Right lobe of liver (tissue), 6 donors: Measurements from ENCODE around the gene GSTM4. TPM values are rescaled to one million over a fixed set of nuclear protein-coding genes. Genes with fewer than 3 reads are reported as not detected.

Source experiments
- ATAC-seq, 4 donors: fragments of 200-7000 bp; cut with Tn5 transposase; one replicate each; pipeline ENCODE4 v1.9.1; 2020; ENCODE audit warnings: mild to moderate bottlenecking in 4 of 4, moderate library complexity in 4 of 4
- DNase-seq, 3 donors: peaks; one replicate each; pipeline ENCODE4 v3.0.0-alpha.2; 2020
- H3K27ac ChIP-seq, 3 donors: fragments of 200-600 bp; one replicate each; pipeline ENCODE4 v1.8.0; 2022
- H3K27me3 ChIP-seq, 2 donors: fragments of 200-600 bp; one replicate each; pipeline ENCODE4 v1.8.0; 2022
- H3K36me3 ChIP-seq, 4 donors: fragments of 200-600 bp; sonication (generic) in 1 of 4; one replicate each; pipeline versions ENCODE4 v1.5.1 to v1.8.0; 2017 to 2022; ENCODE audit warnings: control low read depth in 1 of 4
- H3K4me1 ChIP-seq, 4 donors: fragments of 200-600 bp; sonication (generic) in 1 of 4; one replicate each; pipeline versions ENCODE4 v1.5.1 to v1.8.0; 2017 to 2022; ENCODE audit warnings: control low read depth in 1 of 4
- H3K4me3 ChIP-seq, 3 donors: fragments of 200-600 bp; one replicate each; pipeline ENCODE4 v1.8.0; 2022
- H3K9me3 ChIP-seq, 4 donors: fragments of 200-600 bp; sonication (generic) in 1 of 4; one replicate each; pipeline versions ENCODE4 v1.5.1 to v1.8.0; 2017 to 2022; ENCODE audit warnings: control low read depth in 1 of 4
- CTCF ChIP-seq, 4 donors: fragments of 200-600 bp in 3 of 4; fragments of 450-650 bp in 1 of 4; IDR thresholded peaks; one replicate each; pipeline versions ENCODE4 v1.5.1 to v1.8.0; 2016 to 2022; ENCODE audit warnings: antibody characterized with exemption in 4 of 4, mild to moderate bottlenecking in 2 of 4
- POLR2A ChIP-seq: fragments of 450-650 bp; IDR thresholded peaks from one replicate; pipeline ENCODE4 v1.6.1; 2017; ENCODE audit warnings: antibody characterized with exemption, mild to moderate bottlenecking
- WGBS: methylation state at CpG from one replicate; pipeline ENCODE4 v1.1.6; 2018; ENCODE audit warnings: low coverage, low lambda C conversion rate; ENCODE audit not compliant: insufficient coverage; ENCODE audit errors: missing lambda C conversion rate; 5-methylcytosine and 5-hydroxymethylcytosine counted together
- intact Hi-C, 2 donors: fragments of 100-400 bp; cut with DNase I; formaldehyde crosslinking; loops; one replicate each; pipeline versions ENCODE4 v1.11.2 to v1.14.1; 2022
- total RNA-seq, 6 experiments: library from RNA; depleted of rRNA in 2 of 6; stranded (reverse); fragments of >200 nt in 2 of 6; fragmentation: NEBNext Ultra II Directional in 3 of 6; extraction: Animal tissue kit (Norgen Biotek cat#: 25700) in 3 of 6; gene quantifications; one replicate each; pipeline versions ENCODE4 v1.1.0 to v1.2.4, GENCODE V29; 2016 to 2023
- donor health status: DM: no; HTN: yes; CAD: no.
- donor health status: DM: no; HTN: no; CAD: no.
- donor health status: DM: no; HTN: no; CAD: no.
- donor health status: DM: no; HTN: yes; CAD: no.
- donor health status: DM: no; HTN: yes; CAD: no.

The GSTM4 gene
- total RNA-seq, 6 experiments from 2014 or later: 18.5 to 32.1 (median 23.8) TPM

GRCh38 chr1:109649491-109649914, 6.4 kb upstream of the GSTM4 start:
- ATAC-seq (peak; percentile 33 to 61 (median 46)), DNase-seq (peak in 1 of 3 donors; percentile 21)
- Histone ChIP-seq H3K27me3 (no peaks in the 10 kb centered on the region), H3K36me3 (no peaks in the 10 kb centered on the region), H3K4me1 (no peaks in the 10 kb centered on the region), H3K9me3 (no peaks in the 10 kb centered on the region), H3K4me3 (peak overlapping the region in 2 of 3 donors; percentile 26 to 28), H3K27ac (no peak overlapping the region)
- intact Hi-C loops: no loop called here
- TF ChIP-seq CTCF (IDR thresholded peaks at IDR 0.05): peak; percentile 32 to 44 (median 39)
- no peak for TF ChIP-seq POLR2A
- WGBS: 33% methylated on average over 4 of the region's 4 CpGs

GRCh38 chr1:109650609-109651008, 5.3 kb upstream of the GSTM4 start:
- Histone ChIP-seq H3K4me3 (no peak overlapping the region), H3K36me3 (no peaks in the 10 kb centered on the region), H3K27me3 (no peaks in the 10 kb centered on the region), H3K4me1 (peaks cover 0 to 5% (median 0%) of the 10 kb centered on the region in 4 donors), H3K9me3 (no peaks in the 10 kb centered on the region), H3K27ac (no peak overlapping the region)
- WGBS: 87% methylated on average over 3 of the region's 3 CpGs
- TF ChIP-seq CTCF (IDR thresholded peaks at IDR 0.05) (no peak), POLR2A (no peak)
- ATAC-seq (no peak), DNase-seq (no peak)
- intact Hi-C loops: no loop called here

GRCh38 chr1:109652402-109652801, 3.5 kb upstream of the GSTM4 start:
- TF ChIP-seq POLR2A (no peak), CTCF (IDR thresholded peaks at IDR 0.05) (no peak)
- WGBS: 77% methylated on average over 2 of the region's 2 CpGs
- Histone ChIP-seq H3K27ac (no peak overlapping the region), H3K36me3 (no peaks in the 10 kb centered on the region), H3K27me3 (no peaks in the 10 kb centered on the region), H3K4me3 (no peak overlapping the region), H3K9me3 (no peaks in the 10 kb centered on the region), H3K4me1 (peaks cover 0 to 5% (median 0%) of the 10 kb centered on the region in 4 donors)
- intact Hi-C loops: no loop called here
- DNase-seq (no peak), ATAC-seq (no peak)

- ATAC-seq (no peak), DNase-seq (no peak)
- H3K4me3 ChIP-seq: no peak overlapping the region
- H3K9me3 ChIP-seq: no peaks in the 10 kb centered on the region
- peaks cover 0 to 5% (median 0%) of the 10 kb centered on the region in 4 donors for H3K4me1 ChIP-seq
- H3K27ac ChIP-seq: no peak overlapping the region
- intact Hi-C loops: no loop called here
- no peaks in the 10 kb centered on the region for H3K36me3 ChIP-seq
- TF ChIP-seq POLR2A: no peak
- TF ChIP-seq CTCF (IDR thresholded peaks at IDR 0.05): no peak
- 73% methylated on average over 2 of the region's 2 CpGs for WGBS
- H3K27me3 ChIP-seq: no peaks in the 10 kb centered on the region
These were observed 2.6 kb upstream of the GSTM4 start for GRCh38 chr1:109653306-109653705.

- TF ChIP-seq CTCF (IDR thresholded peaks at IDR 0.05): no peak
- no peak for TF ChIP-seq POLR2A
- ATAC-seq (no peak), DNase-seq (no peak)
- 90% methylated on average over 9 of the region's 12 CpGs for WGBS
- Histone ChIP-seq H3K4me1 (peaks cover 0 to 5% (median 0%) of the 10 kb centered on the region in 4 donors), H3K9me3 (no peaks in the 10 kb centered on the region), H3K36me3 (no peaks in the 10 kb centered on the region), H3K27me3 (no peaks in the 10 kb centered on the region), H3K4me3 (no peak overlapping the region), H3K27ac (no peak overlapping the region)
- intact Hi-C loops: no loop called here
These were observed 1.4 kb upstream of the GSTM4 start for GRCh38 chr1:109654519-109654918.
